ES-I3 (cell line): ENCODE measurements around the gene KBTBD3.

Experiments used
- H3K36me3 ChIP-seq: 2 replicates; pipeline ENCODE4 v1.6.1; 2013; ENCODE audit warnings: mild to moderate bottlenecking, low read length, control low read depth, moderate library complexity; ENCODE audit not compliant: insufficient read depth
- H3K4me1 ChIP-seq: 2 replicates; pipeline ENCODE4 v1.6.1; 2013; ENCODE audit warnings: mild to moderate bottlenecking, control low read depth, low read length; ENCODE audit not compliant: insufficient read depth
- H3K9ac ChIP-seq: 2 replicates; pipeline ENCODE4 v1.6.1; 2013; ENCODE audit warnings: low read depth, mild to moderate bottlenecking, low read length, moderate library complexity
- H3K9me3 ChIP-seq: 2 replicates; pipeline ENCODE4 v1.6.1; 2013; ENCODE audit warnings: mild to moderate bottlenecking, low read length, moderate library complexity; ENCODE audit not compliant: control insufficient read depth, insufficient read depth

KBTBD3 gene

DNA sequence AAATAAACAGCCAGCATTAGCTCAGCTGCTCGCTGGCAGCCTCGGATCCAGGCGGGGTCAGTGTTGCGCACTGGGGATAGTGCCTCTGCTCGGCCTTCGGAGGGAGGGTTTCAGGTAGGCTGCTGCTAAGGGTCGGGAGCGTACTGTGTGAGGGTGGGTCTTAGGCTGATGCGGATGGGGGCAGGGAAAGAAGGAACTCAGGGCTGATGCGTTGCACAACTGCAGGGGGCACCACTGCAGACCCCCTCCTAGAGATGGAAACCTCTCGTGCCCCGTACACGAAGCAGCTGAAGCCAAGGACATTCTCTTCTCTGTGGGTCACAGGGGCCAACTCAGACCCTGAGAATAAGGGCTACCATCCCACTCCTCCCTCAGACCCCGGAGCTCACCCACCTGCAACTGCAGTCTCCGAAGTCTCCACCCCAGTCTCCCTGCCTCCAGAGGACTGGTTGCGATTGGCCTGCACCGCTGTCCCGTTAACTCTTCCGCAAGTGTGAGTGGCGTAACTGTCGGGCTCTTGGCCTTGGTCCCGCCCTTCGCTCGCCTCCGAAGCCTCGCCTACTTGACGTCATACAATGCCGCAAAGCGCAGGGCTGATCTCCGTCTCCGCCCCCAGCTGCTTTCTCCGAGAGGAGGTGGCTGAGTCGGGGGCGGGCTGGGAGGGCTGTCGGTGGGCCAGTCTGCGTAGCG, at the start of gene KBTBD3:
Gene KBTBD3 (minus strand): TSS at position 429 of the 690 bp plus-strand sequence. CDS start 18,250 bp downstream, outside the sequence.
- H3K9me3 ChIP-seq, result no peaks in the 10 kb centered on the region
- peak within 1 kb of the TSS; percentile 99 for H3K9ac ChIP-seq
- H3K36me3 ChIP-seq, result peaks cover 11% of the 10 kb centered on the region; the same call in 1 of the 2 replicates
- H3K4me1 ChIP-seq, result peaks cover 5% of the 10 kb centered on the region; the same call in 1 of the 2 replicates

DNA sequence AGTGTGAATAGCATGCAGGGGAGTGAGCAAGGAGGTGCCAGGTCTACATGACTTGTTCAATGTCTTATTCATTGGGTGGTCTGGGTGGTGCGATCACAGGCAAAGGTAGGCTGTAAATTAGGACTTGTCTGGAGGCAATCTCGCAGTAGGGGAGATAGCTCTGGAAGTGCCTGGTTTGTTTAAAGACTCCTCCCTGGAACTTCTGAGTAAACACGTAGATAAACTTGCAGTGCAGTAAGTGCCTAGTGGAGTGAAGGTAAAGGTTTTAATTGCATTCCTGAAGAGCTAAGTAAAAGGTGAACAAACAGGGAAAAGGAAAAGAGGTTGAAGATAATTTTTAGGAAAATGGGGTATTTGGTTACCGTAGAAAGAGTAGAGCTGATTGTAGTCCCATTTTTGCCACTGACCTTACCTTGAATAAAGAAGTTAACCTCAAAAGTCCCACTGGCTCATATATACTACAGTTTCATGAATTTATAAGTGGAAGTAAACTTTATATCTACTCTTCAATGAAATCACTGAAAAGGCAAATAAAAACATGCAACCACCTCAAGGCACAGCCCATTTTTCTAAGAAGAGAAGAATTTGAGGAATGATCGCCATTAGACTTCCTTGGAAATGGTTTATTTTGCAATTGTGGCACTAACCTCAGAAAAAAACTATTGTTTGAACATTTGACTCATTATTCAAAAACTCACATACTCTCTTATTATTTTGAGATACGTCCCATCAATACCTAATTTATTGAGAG, 44.6 kb upstream of the KBTBD3 start:
- Histone ChIP-seq H3K4me1 (no peaks in the 10 kb centered on the region), H3K9ac (no peak overlapping the region), H3K9me3 (no peaks in the 10 kb centered on the region), H3K36me3 (no peaks in the 10 kb centered on the region)

GRCh38 chr11:106105986-106106385, 28.8 kb upstream of the KBTBD3 start:
- no peak overlapping the region for H3K9ac ChIP-seq
- no peaks in the 10 kb centered on the region for H3K36me3 ChIP-seq
- peaks cover 1% of the 10 kb centered on the region; the same call in 1 of the 2 replicates for H3K4me1 ChIP-seq
- H3K9me3 ChIP-seq, result no peaks in the 10 kb centered on the region; the same call in 1 of the 2 replicates

DNA sequence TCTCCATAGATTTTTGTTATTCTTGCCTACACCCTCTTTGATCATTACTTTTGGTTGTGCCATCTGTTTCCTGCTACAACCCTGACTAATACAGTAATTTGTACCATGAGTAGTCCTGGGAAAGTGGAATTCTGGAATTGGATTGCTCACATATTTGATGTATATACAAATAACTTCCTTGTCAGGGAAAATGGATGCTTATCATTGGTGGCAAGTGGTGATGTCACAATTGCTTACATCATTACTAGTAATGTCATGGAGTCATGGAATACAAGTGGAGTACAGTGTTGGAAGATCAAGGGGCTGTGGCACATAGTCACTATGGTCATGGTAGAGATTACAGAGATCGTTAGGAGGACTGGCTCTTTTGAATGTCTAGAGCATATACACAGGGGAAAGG, 24.7 kb upstream of the KBTBD3 start:
- Histone ChIP-seq H3K9ac (no peak overlapping the region), H3K4me1 (peaks cover 2% of the 10 kb centered on the region; the same call in 1 of the 2 replicates), H3K36me3 (0 out of 2 replicates have a peak, but pooled peaks cover 3% of the 10 kb centered on the region), H3K9me3 (no peaks in the 10 kb centered on the region)

- Histone ChIP-seq H3K36me3 (0 out of 2 replicates have a peak, but pooled peaks cover 3% of the 10 kb centered on the region), H3K9ac (no peak overlapping the region), H3K9me3 (no peaks in the 10 kb centered on the region), H3K4me1 (peaks cover 2% of the 10 kb centered on the region; the same call in 1 of the 2 replicates)
Measured at GRCh38 chr11:106101370-106101769, 24.2 kb upstream of the KBTBD3 start.

DNA sequence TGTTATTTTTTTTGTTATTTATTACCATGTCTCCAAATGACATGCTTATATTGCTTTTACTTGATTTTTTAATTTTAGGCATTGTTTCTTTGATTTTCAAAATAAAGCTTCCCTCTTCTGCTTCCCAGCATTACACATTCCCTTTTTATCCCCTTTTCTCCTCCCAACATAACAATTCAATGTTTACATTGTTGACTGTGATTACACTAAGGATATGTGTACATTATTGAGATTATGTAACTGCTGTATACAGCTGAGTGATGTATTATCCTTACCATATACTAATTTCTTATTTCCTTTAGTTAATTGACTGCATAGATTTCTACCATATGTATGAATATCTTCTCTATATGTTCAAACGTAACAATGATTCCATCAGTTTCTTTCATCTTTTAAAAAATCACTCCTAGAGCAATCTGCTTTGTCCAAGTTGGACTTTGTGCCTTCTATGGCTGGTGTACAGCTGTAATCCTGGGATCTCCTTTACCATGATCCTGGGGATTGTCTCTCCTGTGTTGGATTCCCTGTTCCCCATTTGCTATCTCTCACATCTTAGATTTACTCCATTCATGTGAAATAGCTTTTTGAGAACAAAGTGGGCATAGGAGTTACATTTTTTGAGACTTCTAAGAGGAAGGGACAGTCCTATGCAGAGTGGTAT, 21.9 kb upstream of the KBTBD3 start:
- Histone ChIP-seq H3K36me3 (0 out of 2 replicates have a peak, but pooled peaks cover 3% of the 10 kb centered on the region), H3K9ac (no peak overlapping the region), H3K4me1 (peaks cover 2% of the 10 kb centered on the region; the same call in 1 of the 2 replicates), H3K9me3 (no peaks in the 10 kb centered on the region)

GRCh38 chr11:106092446-106092845, 15.3 kb upstream of the KBTBD3 start:
- Histone ChIP-seq H3K9ac (no peak overlapping the region), H3K4me1 (no peaks in the 10 kb centered on the region), H3K36me3 (peaks cover 9% of the 10 kb centered on the region; the same call in 1 of the 2 replicates), H3K9me3 (no peaks in the 10 kb centered on the region)

- Histone ChIP-seq H3K9me3 (no peaks in the 10 kb centered on the region), H3K4me1 (no peaks in the 10 kb centered on the region), H3K36me3 (peaks cover 9% of the 10 kb centered on the region; the same call in 1 of the 2 replicates), H3K9ac (no peak overlapping the region)
Measured at GRCh38 chr11:106091480-106092123, 14.5 kb upstream of the KBTBD3 start.

GRCh38 chr11:106088896-106089295, 11.7 kb upstream of the KBTBD3 start:
- Histone ChIP-seq H3K9me3 (no peaks in the 10 kb centered on the region), H3K9ac (no peak overlapping the region), H3K36me3 (peaks cover 9% of the 10 kb centered on the region), H3K4me1 (no peaks in the 10 kb centered on the region)

- no peak overlapping the region for H3K9ac ChIP-seq
- no peaks in the 10 kb centered on the region for H3K4me1 ChIP-seq
- no peaks in the 10 kb centered on the region for H3K9me3 ChIP-seq
- H3K36me3 ChIP-seq, result peaks cover 8% of the 10 kb centered on the region
Measured at GRCh38 chr11:106087815-106088435, 10.8 kb upstream of the KBTBD3 start.

GRCh38 chr11:106086850-106087249, 9.7 kb upstream of the KBTBD3 start:
- Histone ChIP-seq H3K36me3 (peaks cover 3% of the 10 kb centered on the region), H3K4me1 (no peaks in the 10 kb centered on the region)

GRCh38 chr11:106086135-106086534, 9.0 kb upstream of the KBTBD3 start:
- Histone ChIP-seq H3K9ac (no peak overlapping the region), H3K4me1 (0 out of 2 replicates have a peak, but pooled peaks cover under 1% of the 10 kb centered on the region), H3K9me3 (no peaks in the 10 kb centered on the region), H3K36me3 (peaks cover 4% of the 10 kb centered on the region; the same call in 1 of the 2 replicates)

More at GRCh38 chr11:106086850-106087249, 9.7 kb upstream of the KBTBD3 start:
- Histone ChIP-seq H3K9me3 (no peaks in the 10 kb centered on the region), H3K9ac (no peak overlapping the region)

GRCh38 chr11:106082096-106082495, 4.9 kb upstream of the KBTBD3 start:
- Histone ChIP-seq H3K9ac (no peak overlapping the region), H3K9me3 (no peaks in the 10 kb centered on the region), H3K4me1 (0 out of 2 replicates have a peak, but pooled peaks cover 5% of the 10 kb centered on the region), H3K36me3 (peaks cover 11% of the 10 kb centered on the region; the same call in 1 of the 2 replicates)
